LNCaP clone FGC (cell line): Measurements from ENCODE around the gene OPN1MW.
"Not testable (repeated sequence)": the region's sequence is repeated elsewhere in the genome, so short reads cannot be mapped to it uniquely, and the experiment has no call there.

Experiments used
- DNase-seq: peaks from one replicate; pipeline ENCODE4 v3.0.0-alpha.2; 2011; ENCODE audit warnings: low read depth
- H3K4me3 ChIP-seq: 2 replicates; pipeline ENCODE4 v1.5.1; 2011; ENCODE audit warnings: mild to moderate bottlenecking, low read depth, low read length, control low read depth
- TF ChIP-seq, protein P1 (sequence below): IDR thresholded peaks from 2 replicates; pipeline ENCODE4 v1.5.1; 2012; ENCODE audit warnings: mild to moderate bottlenecking; ENCODE audit not compliant: control insufficient read depth, insufficient read depth; ENCODE audit errors: extremely low read depth

The OPN1MW gene

DNA sequence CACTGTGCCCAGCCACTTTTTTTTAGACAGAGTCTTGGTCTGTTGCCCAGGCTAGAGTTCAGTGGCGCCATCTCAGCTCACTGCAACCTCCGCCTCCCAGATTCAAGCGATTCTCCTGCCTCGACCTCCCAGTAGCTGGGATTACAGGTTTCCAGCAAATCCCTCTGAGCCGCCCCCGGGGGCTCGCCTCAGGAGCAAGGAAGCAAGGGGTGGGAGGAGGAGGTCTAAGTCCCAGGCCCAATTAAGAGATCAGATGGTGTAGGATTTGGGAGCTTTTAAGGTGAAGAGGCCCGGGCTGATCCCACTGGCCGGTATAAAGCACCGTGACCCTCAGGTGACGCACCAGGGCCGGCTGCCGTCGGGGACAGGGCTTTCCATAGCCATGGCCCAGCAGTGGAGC is at the start of gene OPN1MW:
TSS of gene OPN1MW (plus strand) at position 301 of the 400 bp plus-strand sequence. CDS start at position 383, 82 bp downstream.
- not testable (repeated sequence) for H3K4me3 ChIP-seq, DNase-seq

DNA sequence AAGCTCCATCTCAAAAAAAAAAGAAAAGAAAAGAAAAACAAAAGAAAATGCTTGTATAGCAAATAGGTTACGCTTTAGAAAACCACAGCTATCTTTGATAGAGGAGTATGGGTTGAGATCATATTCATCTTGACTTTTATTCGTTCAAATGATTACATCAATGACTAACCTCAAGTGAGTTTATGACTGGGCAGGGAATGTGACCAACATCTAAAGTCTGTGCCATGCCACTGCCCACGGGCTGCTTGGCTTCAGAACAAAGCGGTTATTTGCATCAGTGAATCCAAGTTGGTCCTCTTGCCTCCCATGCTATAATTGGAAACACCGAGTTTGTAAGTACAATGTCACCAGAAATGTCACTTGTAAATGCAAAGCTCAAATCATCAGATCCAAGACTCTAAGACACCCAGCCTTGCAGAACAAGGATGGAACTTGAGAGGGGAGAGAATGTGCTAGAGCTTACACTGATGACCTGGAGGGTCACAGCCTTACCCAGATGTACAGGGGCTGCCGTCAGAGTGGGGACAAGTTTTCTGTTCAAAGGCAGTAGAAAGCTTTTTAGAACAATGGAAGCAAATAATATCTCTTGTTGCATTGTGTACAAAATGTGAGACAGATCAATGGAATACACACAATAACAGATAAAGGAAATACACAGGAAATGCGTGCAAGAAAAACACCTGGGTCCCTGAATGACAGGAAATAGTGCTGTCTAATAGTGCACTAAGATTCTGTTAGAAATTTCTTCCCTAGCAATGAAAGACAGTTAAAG is 46.8 kb upstream of the OPN1MW start:
- TF ChIP-seq, protein P1, sequence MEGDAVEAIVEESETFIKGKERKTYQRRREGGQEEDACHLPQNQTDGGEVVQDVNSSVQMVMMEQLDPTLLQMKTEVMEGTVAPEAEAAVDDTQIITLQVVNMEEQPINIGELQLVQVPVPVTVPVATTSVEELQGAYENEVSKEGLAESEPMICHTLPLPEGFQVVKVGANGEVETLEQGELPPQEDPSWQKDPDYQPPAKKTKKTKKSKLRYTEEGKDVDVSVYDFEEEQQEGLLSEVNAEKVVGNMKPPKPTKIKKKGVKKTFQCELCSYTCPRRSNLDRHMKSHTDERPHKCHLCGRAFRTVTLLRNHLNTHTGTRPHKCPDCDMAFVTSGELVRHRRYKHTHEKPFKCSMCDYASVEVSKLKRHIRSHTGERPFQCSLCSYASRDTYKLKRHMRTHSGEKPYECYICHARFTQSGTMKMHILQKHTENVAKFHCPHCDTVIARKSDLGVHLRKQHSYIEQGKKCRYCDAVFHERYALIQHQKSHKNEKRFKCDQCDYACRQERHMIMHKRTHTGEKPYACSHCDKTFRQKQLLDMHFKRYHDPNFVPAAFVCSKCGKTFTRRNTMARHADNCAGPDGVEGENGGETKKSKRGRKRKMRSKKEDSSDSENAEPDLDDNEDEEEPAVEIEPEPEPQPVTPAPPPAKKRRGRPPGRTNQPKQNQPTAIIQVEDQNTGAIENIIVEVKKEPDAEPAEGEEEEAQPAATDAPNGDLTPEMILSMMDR: no peak
- DNase-seq: no peak
- H3K4me3 ChIP-seq: no peak overlapping the region

DNA sequence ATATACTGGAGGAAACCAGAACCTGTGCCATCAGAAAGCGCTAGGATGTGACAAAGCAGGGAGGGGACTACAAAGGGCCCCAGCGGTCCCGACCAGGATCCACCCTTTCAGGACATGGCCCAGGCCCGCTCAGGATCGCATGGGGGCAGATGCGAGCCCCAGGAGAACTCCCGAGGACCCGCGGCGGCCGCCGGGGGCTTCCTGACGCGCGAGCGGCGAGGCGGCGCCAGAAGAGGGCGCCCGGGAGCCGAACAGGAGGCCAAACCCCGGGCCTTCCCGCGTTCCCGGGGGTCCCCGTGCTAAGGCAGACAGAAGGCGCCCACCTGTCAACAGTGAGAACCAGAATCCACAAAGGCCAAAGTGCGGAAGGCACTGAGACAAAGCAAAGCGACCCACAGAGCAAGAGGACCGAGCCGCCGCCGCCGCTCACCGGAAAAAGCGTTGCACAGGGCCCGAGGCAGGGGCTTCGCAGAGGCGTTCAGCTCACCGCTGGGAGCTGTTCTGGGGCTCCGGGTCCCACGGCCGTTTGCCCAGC is 45.7 kb upstream of the OPN1MW start:
- no peak overlapping the region for H3K4me3 ChIP-seq
- TF ChIP-seq, protein P1: peak; percentile 55

DNA sequence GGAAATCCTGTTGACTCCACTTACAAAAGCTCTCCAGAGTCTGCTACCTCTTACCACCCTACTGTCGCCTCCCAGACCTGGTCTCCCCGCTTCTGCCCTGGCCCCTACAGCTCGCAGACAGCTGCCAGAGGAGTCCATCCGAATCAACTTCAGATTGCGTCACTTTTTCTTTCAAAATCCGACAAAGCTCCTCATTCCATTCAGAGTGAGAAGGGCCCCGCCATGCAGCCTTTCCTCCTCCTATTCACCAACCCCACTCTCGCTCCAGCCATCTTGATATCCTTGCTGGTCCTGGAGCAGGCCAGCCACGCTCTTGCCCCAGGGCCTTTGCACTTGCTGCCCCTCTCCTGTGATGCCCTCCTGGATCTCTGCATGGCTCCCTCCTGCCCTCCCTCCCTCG is 43.5 kb upstream of the OPN1MW start:
- TF ChIP-seq, protein P1: no peak
- H3K4me3 ChIP-seq: no peak overlapping the region
- no peak for DNase-seq

More for the DNA sequence above, 45.7 kb upstream of the OPN1MW start:
- DNase-seq: no peak

DNA sequence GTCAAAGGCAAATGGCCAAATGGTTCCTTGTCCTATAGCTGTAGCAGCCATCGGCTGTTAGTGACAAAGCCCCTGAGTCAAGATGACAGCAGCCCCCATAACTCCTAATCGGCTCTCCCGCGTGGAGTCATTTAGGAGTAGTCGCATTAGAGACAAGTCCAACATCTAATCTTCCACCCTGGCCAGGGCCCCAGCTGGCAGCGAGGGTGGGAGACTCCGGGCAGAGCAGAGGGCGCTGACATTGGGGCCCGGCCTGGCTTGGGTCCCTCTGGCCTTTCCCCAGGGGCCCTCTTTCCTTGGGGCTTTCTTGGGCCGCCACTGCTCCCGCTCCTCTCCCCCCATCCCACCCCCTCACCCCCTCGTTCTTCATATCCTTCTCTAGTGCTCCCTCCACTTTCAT is 42.2 kb upstream of the OPN1MW start:
- DNase-seq: no peak
- TF ChIP-seq, protein P1: no peak

DNA sequence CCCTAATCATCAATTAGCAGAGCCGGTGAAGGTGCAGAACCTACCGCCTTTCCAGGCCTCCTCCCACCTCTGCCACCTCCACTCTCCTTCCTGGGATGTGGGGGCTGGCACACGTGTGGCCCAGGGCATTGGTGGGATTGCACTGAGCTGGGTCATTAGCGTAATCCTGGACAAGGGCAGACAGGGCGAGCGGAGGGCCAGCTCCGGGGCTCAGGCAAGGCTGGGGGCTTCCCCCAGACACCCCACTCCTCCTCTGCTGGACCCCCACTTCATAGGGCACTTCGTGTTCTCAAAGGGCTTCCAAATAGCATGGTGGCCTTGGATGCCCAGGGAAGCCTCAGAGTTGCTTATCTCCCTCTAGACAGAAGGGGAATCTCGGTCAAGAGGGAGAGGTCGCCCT is 41.7 kb upstream of the OPN1MW start:
- H3K4me3 ChIP-seq: no peak overlapping the region
- TF ChIP-seq, protein P1: no peak
- DNase-seq: no peak

More for the DNA sequence above, 42.2 kb upstream of the OPN1MW start:
- H3K4me3 ChIP-seq: no peak overlapping the region

DNA sequence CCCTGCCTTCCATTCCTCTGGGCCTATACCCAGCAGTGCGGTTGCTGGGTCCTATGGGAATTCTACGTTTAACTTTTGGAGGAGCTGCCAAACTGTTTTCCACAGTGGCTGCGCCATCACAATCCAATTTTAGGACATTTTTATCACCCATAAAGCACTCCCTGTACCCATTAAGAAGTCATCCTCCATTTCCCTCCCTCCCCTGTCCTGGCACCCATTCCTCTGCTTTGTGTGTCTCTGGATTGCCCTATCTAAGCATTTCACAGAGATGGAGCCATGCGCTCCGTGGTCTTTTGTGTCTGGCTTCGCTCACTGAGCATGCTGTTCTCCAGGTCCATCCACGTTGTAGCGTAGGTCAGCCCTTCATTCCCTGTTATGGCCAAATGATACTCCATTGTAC is 40.0 kb upstream of the OPN1MW start:
- DNase-seq: no peak
- H3K4me3 ChIP-seq: no peak overlapping the region
- TF ChIP-seq, protein P1: no peak
